ENCODE measurements around the gene AKT2. TPM values are rescaled to one million over a fixed set of nuclear protein-coding genes. Genes with fewer than 3 reads are reported as not detected.

Gene AKT2
- total RNA-seq, 1 donor from 2014 or later: 22.6 TPM

GRCh38 chr19:40254714-40255418 is 30.3 kb downstream of the AKT2 start:
- no peak for DNase-seq (ENCODE audit: low read depth, low spot score)

- no peak for DNase-seq (ENCODE audit: low read depth, low spot score)
Measured at GRCh38 chr19:40253611-40254092, 31.5 kb downstream of the AKT2 start.

- no peak for DNase-seq (ENCODE audit: low read depth, low spot score)
Measured at GRCh38 chr19:40252395-40252794, 32.8 kb downstream of the AKT2 start.

GRCh38 chr19:40251991-40252390 is 33.2 kb downstream of the AKT2 start:
- DNase-seq (ENCODE audit: low read depth, low spot score): no peak

GRCh38 chr19:40251244-40251643 is 33.9 kb downstream of the AKT2 start:
- DNase-seq (ENCODE audit: low read depth, low spot score): no peak

GRCh38 chr19:40249781-40250180 is 35.4 kb downstream of the AKT2 start:
- no peak for DNase-seq (ENCODE audit: low read depth, low spot score)

- DNase-seq (ENCODE audit: low read depth, low spot score): no peak
Measured at GRCh38 chr19:40249201-40249600, 35.9 kb downstream of the AKT2 start.

GRCh38 chr19:40247735-40248262 is 37.3 kb downstream of the AKT2 start:
- DNase-seq (ENCODE audit: low read depth, low spot score): no peak

GRCh38 chr19:40247178-40247577 is 38.0 kb downstream of the AKT2 start:
- no peak for DNase-seq (ENCODE audit: low read depth, low spot score)

GRCh38 chr19:40246292-40247073 is 38.7 kb downstream of the AKT2 start:
- no peak for DNase-seq (ENCODE audit: low read depth, low spot score)

- DNase-seq (ENCODE audit: low read depth, low spot score): no peak
Measured at GRCh38 chr19:40245506-40246128, 39.5 kb downstream of the AKT2 start.

- DNase-seq (ENCODE audit: low read depth, low spot score): no peak
Measured at GRCh38 chr19:40244579-40245317, 40.4 kb downstream of the AKT2 start.

- DNase-seq (ENCODE audit: low read depth, low spot score): no peak
Measured at GRCh38 chr19:40243181-40243580, 42.0 kb downstream of the AKT2 start.

- no peak for DNase-seq (ENCODE audit: low read depth, low spot score)
Measured at GRCh38 chr19:40242480-40242879, 42.7 kb downstream of the AKT2 start.

GRCh38 chr19:40241809-40242384 is 43.2 kb downstream of the AKT2 start:
- peak; percentile 85 for DNase-seq (ENCODE audit: low read depth, low spot score)

GRCh38 chr19:40241125-40241808 is 43.9 kb downstream of the AKT2 start:
- no peak for DNase-seq (ENCODE audit: low read depth, low spot score)

- DNase-seq (ENCODE audit: low read depth, low spot score): no peak
Measured at GRCh38 chr19:40240332-40240731, 44.8 kb downstream of the AKT2 start.

- no peak for DNase-seq (ENCODE audit: low read depth, low spot score)
Measured at GRCh38 chr19:40239415-40240226, 45.5 kb downstream of the AKT2 start.

GRCh38 chr19:40238775-40239174 is 46.4 kb downstream of the AKT2 start:
- no peak for DNase-seq (ENCODE audit: low read depth, low spot score)

- DNase-seq (ENCODE audit: low read depth, low spot score): no peak
Measured at GRCh38 chr19:40237791-40238190, 47.4 kb downstream of the AKT2 start.
